HepG2 (cell line): ENCODE results near the gene MIF4GD.

ENCODE experiments used
- ARHGAP35 ChIP-seq: sonication (generic); formaldehyde crosslinking; IDR thresholded peaks from 2 replicates; pipeline ENCODE4 v1.9.0; 2022; ENCODE audit warnings: mild to moderate bottlenecking, inconsistent platforms, moderate library complexity, missing genetic modification reagents, borderline replicate concordance
- GATA4 ChIP-seq: sonication (generic); IDR thresholded peaks from 2 replicates; pipeline ENCODE4 v1.6.1; 2016; ENCODE audit warnings: antibody characterized with exemption, low read depth, borderline replicate concordance
- MAFK ChIP-seq, 2 experiments: IDR thresholded peaks in 1 of 2; conservative IDR thresholded peaks in 1 of 2; 2 replicates each; pipeline ENCODE4 v1.6.1; 2011; ENCODE audit warnings: improper control_type of control experiment in 2 of 2, low read length in 2 of 2
- RAD51 ChIP-seq: fragments of 450-650 bp; IDR thresholded peaks from 2 replicates; pipeline ENCODE4 v1.6.1; 2016; ENCODE audit warnings: borderline replicate concordance
- YEATS2 ChIP-seq: sonication (generic); formaldehyde crosslinking; IDR thresholded peaks from 2 replicates; pipeline ENCODE4 v1.4.0; 2020; ENCODE audit warnings: missing genetic modification reagents, borderline replicate concordance
- ZFX ChIP-seq: sonication (generic); formaldehyde crosslinking; IDR thresholded peaks from 2 replicates; pipeline ENCODE4 v1.4.0; 2020; ENCODE audit warnings: mild to moderate bottlenecking, low read depth, missing genetic modification reagents, moderate library complexity
- ZNF207 ChIP-seq: fragments of 450-650 bp; IDR thresholded peaks from 2 replicates; pipeline ENCODE4 v1.6.1; 2016; ENCODE audit warnings: antibody characterized with exemption, borderline replicate concordance
- ZNF451 ChIP-seq: sonication (generic); formaldehyde crosslinking; IDR thresholded peaks from 2 replicates; pipeline ENCODE4 v1.5.0; 2020; ENCODE audit warnings: mild to moderate bottlenecking, missing genetic modification reagents
- ZNF841 ChIP-seq: sonication (generic); formaldehyde crosslinking; IDR thresholded peaks from 2 replicates; pipeline ENCODE4 v1.8.1; 2023; ENCODE audit warnings: missing genetic modification reagents, borderline replicate concordance
- TF ChIP-seq, protein P1 (sequence below): sonication (generic); formaldehyde crosslinking; IDR thresholded peaks from 2 replicates; pipeline ENCODE4 v1.5.0; 2020; ENCODE audit warnings: mild to moderate bottlenecking, missing genetic modification reagents, moderate library complexity
- TF ChIP-seq, protein P2 (sequence below): sonication (generic); formaldehyde crosslinking; IDR thresholded peaks from 2 replicates; pipeline ENCODE4 v1.8.1; 2023; ENCODE audit warnings: missing genetic modification reagents, inconsistent platforms, borderline replicate concordance

DNA sequence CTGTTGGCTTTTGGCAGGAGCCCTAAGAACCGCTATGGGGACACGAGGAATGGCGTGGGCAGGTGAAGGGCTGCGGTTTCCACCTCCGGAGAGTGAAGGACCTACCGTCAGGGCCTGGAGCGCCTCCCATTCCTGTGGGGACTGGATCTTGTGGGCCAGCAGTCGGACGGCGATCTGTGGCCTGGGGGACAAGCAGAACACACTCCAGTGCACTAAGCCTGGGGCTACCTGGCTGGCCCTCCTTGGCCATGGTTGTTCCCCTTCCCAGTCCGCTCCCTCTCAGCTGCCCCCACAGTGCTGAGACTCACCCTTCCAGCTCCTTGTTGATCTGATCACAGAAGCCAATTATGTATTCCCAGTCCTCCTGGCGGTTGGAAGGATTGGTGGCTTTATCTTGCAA, 24.6 kb downstream of the MIF4GD start:
- TF ChIP-seq ZFX (CRISPR knock-in tag) (no peak), ZNF207 (no peak), ZNF451 (CRISPR knock-in tag) (no peak), ZNF841 (CRISPR knock-in tag) (no peak), YEATS2 (CRISPR knock-in tag) (no peak), GATA4 (no peak), ARHGAP35 (CRISPR knock-in tag) (no peak), MAFK (conservative IDR thresholded peaks at IDR 0.05 in 1 of 2, IDR thresholded peaks at IDR 0.05 in 1 of 2; ENCODE audit: low read length in 2 of 2) (no peak), RAD51 (no peak)
- TF ChIP-seq, protein P1, sequence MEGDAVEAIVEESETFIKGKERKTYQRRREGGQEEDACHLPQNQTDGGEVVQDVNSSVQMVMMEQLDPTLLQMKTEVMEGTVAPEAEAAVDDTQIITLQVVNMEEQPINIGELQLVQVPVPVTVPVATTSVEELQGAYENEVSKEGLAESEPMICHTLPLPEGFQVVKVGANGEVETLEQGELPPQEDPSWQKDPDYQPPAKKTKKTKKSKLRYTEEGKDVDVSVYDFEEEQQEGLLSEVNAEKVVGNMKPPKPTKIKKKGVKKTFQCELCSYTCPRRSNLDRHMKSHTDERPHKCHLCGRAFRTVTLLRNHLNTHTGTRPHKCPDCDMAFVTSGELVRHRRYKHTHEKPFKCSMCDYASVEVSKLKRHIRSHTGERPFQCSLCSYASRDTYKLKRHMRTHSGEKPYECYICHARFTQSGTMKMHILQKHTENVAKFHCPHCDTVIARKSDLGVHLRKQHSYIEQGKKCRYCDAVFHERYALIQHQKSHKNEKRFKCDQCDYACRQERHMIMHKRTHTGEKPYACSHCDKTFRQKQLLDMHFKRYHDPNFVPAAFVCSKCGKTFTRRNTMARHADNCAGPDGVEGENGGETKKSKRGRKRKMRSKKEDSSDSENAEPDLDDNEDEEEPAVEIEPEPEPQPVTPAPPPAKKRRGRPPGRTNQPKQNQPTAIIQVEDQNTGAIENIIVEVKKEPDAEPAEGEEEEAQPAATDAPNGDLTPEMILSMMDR, result no peak
- TF ChIP-seq, protein P2, sequence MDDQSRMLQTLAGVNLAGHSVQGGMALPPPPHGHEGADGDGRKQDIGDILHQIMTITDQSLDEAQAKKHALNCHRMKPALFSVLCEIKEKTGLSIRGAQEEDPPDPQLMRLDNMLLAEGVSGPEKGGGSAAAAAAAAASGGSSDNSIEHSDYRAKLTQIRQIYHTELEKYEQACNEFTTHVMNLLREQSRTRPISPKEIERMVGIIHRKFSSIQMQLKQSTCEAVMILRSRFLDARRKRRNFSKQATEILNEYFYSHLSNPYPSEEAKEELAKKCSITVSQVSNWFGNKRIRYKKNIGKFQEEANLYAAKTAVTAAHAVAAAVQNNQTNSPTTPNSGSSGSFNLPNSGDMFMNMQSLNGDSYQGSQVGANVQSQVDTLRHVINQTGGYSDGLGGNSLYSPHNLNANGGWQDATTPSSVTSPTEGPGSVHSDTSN (CRISPR knock-in tag), result no peak
